Thoracic aorta (tissue), 2 donors: ENCODE data around the gene CDX1. TPM values are rescaled to one million over a fixed set of nuclear protein-coding genes. Genes with fewer than 3 reads are reported as not detected.

ENCODE experiments used
- ATAC-seq: fragments of 150-250 bp; one replicate; pipeline ENCODE4 v1.8.0; 2017; ENCODE audit warnings: low read depth; ENCODE audit not compliant: insufficient number of reproducible peaks, low FRiP score
- DNase-seq: peaks from one replicate; pipeline ENCODE4 v3.0.0-alpha.2; 2020; ENCODE audit warnings: low spot score
- H3K27ac ChIP-seq, 2 donors: fragments of 200-600 bp; sonication (generic); 1 replicate in 1 of 2; 2 replicates in 1 of 2; pipeline ENCODE4 v1.5.1; 2016; ENCODE audit warnings: mild to moderate bottlenecking in 2 of 2, moderate library complexity in 2 of 2
- H3K27me3 ChIP-seq: fragments of 200-600 bp; sonication (generic); replicated peaks from 2 replicates; pipeline ENCODE4 v1.6.0; 2016; ENCODE audit warnings: mild to moderate bottlenecking; ENCODE audit not compliant: insufficient read depth
- H3K36me3 ChIP-seq: fragments of 200-600 bp; sonication (generic); one replicate; pipeline ENCODE4 v1.5.1; 2016
- H3K4me1 ChIP-seq, 2 donors: fragments of 200-600 bp; sonication (generic); 1 replicate in 1 of 2; 2 replicates in 1 of 2; pipeline versions ENCODE4 v1.5.1 to v1.6.0; 2016; ENCODE audit warnings: low read depth in 2 of 2, mild to moderate bottlenecking in 1 of 2; ENCODE audit not compliant: control insufficient read depth in 1 of 2
- H3K4me3 ChIP-seq: fragments of 200-600 bp; sonication (generic); 2 replicates; pipeline ENCODE4 v1.5.1; 2016; ENCODE audit warnings: mild to moderate bottlenecking
- H3K9me3 ChIP-seq: fragments of 200-600 bp; sonication (generic); 2 replicates; pipeline ENCODE4 v1.5.1; 2016
- total RNA-seq, 2 donors: library from RNA; depleted of rRNA; stranded (reverse); fragments of >200 nt; gene quantifications; one replicate each; pipeline versions ENCODE4 v1.1.0 to v1.2.3, GENCODE V29; 2016
- TF ChIP-seq, protein P1 (sequence below): fragments of 200-600 bp; sonication (generic); IDR thresholded peaks from one replicate; pipeline ENCODE4 v1.5.1; 2019; ENCODE audit warnings: antibody characterized with exemption

Gene CDX1
- total RNA-seq, 2 donors from 2014 or later, result not detected

DNA sequence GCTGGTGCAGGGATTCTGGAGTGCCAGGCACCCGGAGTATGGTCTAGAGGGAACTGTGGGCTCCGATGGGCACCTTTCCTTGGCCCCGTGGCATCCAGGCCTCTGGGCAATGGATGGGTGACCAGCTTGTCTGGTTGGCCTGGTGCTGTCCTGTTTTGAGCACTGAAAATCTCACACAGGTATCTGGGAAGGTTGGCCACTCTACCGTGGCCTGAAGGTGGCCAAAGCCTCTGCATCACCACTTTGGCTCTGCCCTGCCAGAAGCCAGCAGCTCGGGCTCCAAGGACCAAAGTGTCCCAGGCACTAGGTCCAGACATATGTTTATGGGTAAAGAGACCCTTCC is 52.1 kb downstream of the CDX1 start:
- TF ChIP-seq, protein P1, sequence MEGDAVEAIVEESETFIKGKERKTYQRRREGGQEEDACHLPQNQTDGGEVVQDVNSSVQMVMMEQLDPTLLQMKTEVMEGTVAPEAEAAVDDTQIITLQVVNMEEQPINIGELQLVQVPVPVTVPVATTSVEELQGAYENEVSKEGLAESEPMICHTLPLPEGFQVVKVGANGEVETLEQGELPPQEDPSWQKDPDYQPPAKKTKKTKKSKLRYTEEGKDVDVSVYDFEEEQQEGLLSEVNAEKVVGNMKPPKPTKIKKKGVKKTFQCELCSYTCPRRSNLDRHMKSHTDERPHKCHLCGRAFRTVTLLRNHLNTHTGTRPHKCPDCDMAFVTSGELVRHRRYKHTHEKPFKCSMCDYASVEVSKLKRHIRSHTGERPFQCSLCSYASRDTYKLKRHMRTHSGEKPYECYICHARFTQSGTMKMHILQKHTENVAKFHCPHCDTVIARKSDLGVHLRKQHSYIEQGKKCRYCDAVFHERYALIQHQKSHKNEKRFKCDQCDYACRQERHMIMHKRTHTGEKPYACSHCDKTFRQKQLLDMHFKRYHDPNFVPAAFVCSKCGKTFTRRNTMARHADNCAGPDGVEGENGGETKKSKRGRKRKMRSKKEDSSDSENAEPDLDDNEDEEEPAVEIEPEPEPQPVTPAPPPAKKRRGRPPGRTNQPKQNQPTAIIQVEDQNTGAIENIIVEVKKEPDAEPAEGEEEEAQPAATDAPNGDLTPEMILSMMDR, result no peak
- H3K4me1 ChIP-seq, result peaks cover 9 to 26% of the 10 kb centered on the region in 2 donors
- no peak for ATAC-seq

DNA sequence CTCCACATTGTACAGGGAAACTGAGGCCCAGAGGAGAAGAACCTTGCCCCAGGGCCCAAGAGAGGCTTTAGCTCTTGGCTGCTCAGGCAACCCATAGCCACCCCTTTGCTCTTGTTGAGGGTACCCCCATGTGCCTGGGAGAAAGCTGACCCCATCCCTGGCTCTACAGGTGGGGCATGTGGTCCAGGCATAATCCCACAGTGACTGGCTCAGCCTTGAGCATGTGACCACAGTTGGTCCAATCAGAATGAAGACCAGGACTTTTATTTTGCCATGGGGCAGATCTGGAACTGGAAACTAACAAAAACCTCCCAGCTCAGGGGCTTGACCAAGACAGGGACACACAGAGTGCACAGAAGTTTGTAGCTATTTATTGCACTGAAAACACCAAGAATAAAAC is 52.6 kb downstream of the CDX1 start:
- DNase-seq, result no peak
- no peak overlapping the region for H3K4me3 ChIP-seq
- TF ChIP-seq, protein P1, result no peak
- H3K27ac ChIP-seq, result no peak overlapping the region
- no peaks in the 10 kb centered on the region for H3K36me3 ChIP-seq
- H3K4me1 ChIP-seq, result peaks cover 8 to 21% of the 10 kb centered on the region in 2 donors
- no peak for ATAC-seq
- H3K27me3 ChIP-seq, result no peaks in the 10 kb centered on the region
- no peaks in the 10 kb centered on the region for H3K9me3 ChIP-seq

More for the DNA sequence above, 52.1 kb downstream of the CDX1 start:
- H3K9me3 ChIP-seq, result no peaks in the 10 kb centered on the region
- H3K27ac ChIP-seq, result no peak overlapping the region
- no peak overlapping the region for H3K4me3 ChIP-seq
- H3K27me3 ChIP-seq, result no peaks in the 10 kb centered on the region
- H3K36me3 ChIP-seq, result no peaks in the 10 kb centered on the region
- no peak for DNase-seq

DNA sequence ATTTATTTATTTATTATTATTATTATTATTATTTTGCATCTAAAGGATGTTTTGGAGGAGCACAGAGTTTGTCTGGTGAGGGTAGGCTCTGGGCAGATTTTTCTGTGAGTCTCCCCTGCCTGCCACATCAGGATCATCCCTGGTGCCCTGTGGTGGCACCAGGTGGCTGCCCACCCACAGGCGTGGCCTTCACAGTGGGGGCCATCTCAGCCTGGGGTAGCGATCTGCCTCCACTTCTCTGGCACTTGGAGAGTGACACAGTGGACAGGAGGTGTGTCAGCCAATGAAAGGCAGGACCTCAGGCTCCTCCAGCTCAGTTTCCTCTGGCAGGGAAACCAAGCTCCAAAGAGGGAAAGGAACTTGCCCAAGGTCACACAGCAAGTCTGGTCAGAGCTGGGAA is 53.3 kb downstream of the CDX1 start:
- no peak for ATAC-seq

DNA sequence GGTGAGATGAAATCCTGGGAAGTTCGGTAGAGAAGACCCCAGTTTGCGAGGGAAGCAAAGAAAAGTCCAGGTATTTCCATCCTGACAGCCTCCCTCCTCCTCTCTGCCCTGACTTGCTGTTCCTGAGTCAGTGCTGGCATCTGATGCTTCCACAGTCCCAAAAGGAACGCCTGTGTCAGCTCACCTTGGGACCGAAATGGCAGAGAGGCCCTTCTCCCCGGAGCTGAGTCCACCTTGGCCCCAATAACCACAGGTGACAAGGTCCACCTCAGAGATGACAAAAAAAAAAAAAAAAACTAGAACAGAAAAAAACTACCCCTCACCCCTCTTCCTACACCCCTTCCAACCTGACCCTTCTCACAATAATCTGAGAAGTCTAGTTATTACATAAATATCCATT is 54.9 kb downstream of the CDX1 start:
- peaks cover 0 to 10% of the 10 kb centered on the region in 2 donors for H3K4me1 ChIP-seq
- no peak for ATAC-seq
- TF ChIP-seq, protein P1, result no peak
- H3K27me3 ChIP-seq, result no peaks in the 10 kb centered on the region
- no peaks in the 10 kb centered on the region for H3K9me3 ChIP-seq
- no peaks in the 10 kb centered on the region for H3K36me3 ChIP-seq
- DNase-seq, result no peak
- no peak overlapping the region for H3K4me3 ChIP-seq
- no peak overlapping the region for H3K27ac ChIP-seq

More for the DNA sequence above, 53.3 kb downstream of the CDX1 start:
- Histone ChIP-seq H3K4me1 (peaks cover under 1 to 14% of the 10 kb centered on the region in 2 donors), H3K27ac (no peak overlapping the region), H3K4me3 (no peak overlapping the region), H3K9me3 (no peaks in the 10 kb centered on the region), H3K36me3 (no peaks in the 10 kb centered on the region), H3K27me3 (no peaks in the 10 kb centered on the region)
- DNase-seq, result no peak
- TF ChIP-seq, protein P1, result no peak

DNA sequence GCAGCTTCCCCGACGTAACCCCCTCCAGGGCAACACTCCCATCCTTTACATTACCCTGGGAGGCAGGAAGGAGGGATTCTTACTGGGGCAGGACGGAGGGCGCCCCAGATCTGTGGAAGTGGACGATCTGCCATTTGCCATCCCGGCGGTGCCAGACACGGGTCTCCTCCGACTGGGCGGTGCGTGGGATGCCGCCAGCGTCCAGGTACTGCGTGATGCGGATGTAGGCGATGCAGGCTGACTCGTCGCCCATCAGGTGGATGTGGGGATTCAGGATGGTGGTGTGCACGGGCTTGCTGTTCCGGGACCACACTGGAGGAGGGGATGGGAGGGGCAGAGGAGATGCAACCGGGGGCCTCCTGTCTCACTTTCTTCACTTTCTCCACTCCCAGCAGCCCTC is 56.3 kb downstream of the CDX1 start:
- no peaks in the 10 kb centered on the region for H3K9me3 ChIP-seq
- no peak for DNase-seq
- H3K4me1 ChIP-seq, result peaks cover 0 to 6% of the 10 kb centered on the region in 2 donors
- H3K27ac ChIP-seq, result no peak overlapping the region
- no peaks in the 10 kb centered on the region for H3K27me3 ChIP-seq
- H3K4me3 ChIP-seq, result no peak overlapping the region
- TF ChIP-seq, protein P1, result no peak
- no peaks in the 10 kb centered on the region for H3K36me3 ChIP-seq
- no peak for ATAC-seq
